Measurements from ENCODE around the gene CTNND2. TPM values are rescaled to one million over a fixed set of nuclear protein-coding genes. Genes with fewer than 3 reads are reported as not detected.

The CTNND2 gene
- polyA plus RNA-seq, 1 of the 3 experiments (the other 2 are of a cell fraction) = not detected

DNA sequence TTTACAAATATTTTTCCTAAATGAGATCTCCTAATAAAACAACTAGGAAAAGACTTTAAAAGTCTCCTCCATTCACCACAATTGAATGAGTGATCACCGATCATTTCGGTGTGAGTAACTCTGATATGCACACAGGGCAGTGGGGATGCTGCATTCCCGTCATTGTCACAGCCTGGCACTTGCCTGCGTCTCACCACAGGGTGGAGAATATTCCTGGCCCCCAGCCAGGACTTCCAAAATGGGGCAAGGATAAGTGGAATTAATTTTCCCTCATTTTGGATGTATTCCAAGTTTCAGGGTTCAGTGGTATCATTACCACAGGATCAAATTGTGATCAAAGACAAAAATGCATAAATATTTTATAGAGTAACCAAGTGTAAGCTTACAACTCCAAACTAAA, 107.1 kb downstream of the CTNND2 start (continued):
- TF ChIP-seq, protein P1, sequence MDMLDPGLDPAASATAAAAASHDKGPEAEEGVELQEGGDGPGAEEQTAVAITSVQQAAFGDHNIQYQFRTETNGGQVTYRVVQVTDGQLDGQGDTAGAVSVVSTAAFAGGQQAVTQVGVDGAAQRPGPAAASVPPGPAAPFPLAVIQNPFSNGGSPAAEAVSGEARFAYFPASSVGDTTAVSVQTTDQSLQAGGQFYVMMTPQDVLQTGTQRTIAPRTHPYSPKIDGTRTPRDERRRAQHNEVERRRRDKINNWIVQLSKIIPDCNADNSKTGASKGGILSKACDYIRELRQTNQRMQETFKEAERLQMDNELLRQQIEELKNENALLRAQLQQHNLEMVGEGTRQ (IDR thresholded peaks at IDR 0.05; ENCODE audit: borderline replicate concordance, low read depth, low read length) = no peak
- TF ChIP-seq FOXJ3 (CRISPR knock-in tag; IDR thresholded peaks at IDR 0.05) (no peak), CHD2 (IDR thresholded peaks at IDR 0.05; ENCODE audit: low read length, partially characterized antibody) (no peak)

DNA sequence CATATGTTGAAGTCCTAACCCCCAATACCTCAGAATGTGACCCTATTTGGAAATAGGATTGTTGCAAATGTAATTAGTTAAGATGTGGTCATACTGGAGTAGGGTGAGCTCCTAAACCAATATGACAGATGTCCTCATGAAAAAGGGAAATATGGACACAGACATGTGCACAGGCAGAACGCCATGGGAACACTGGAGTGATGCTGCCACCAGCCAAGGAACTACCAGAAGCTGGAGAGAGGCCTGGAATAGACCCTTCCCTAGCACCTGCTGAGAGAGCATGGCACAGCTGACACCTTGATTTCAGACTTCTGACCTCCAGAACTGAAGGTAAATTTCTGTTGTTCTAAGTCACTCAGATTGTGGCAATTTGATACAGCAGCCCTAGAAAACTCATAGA, 110.8 kb downstream of the CTNND2 start:
- Histone ChIP-seq H3K79me2 (ENCODE audit: insufficient read depth) (no peaks in the 10 kb centered on the region), H3K27ac (ENCODE audit: low read depth in 2 of 2, low read length in 1 of 2) (no peak overlapping the region), H3K27me3 (ENCODE audit: insufficient read depth) (no peaks in the 10 kb centered on the region; the same call in 1 of the 2 replicates), H2AFZ (ENCODE audit: low read depth) (no peak overlapping the region), H3K4me3 (ENCODE audit: low read depth in 2 of 2, low read length in 1 of 2) (no peak overlapping the region), H3K4me2 (no peak overlapping the region), H4K20me1 (ENCODE audit: insufficient read depth) (no peaks in the 10 kb centered on the region), H3K36me3 (replicated peaks in 1 of 2; ENCODE audit: control insufficient read depth in 1 of 2, insufficient read depth in 2 of 2, low read length in 1 of 2) (no peaks in the 10 kb centered on the region), H3K9me2 (no peaks in the 10 kb centered on the region), H3K9me3 (no peaks in the 10 kb centered on the region), H3F3A (replicated peaks; ENCODE audit: insufficient read depth) (no peaks in the 10 kb centered on the region), H3K4me1 (ENCODE audit: control insufficient read depth in 1 of 2, insufficient read depth in 2 of 2, low read depth in 1 of 2, low read length in 1 of 2) (no peaks in the 10 kb centered on the region), H3K9ac (no peak overlapping the region)
- DNase-seq = no peak
- ChIA-PET POLR2A (no interaction called here), CTCF (no interaction called here)
- no peak for TF ChIP-seq TAF1 (IDR thresholded peaks at IDR 0.05; ENCODE audit: borderline replicate concordance, low read depth, low read length)
- TF ChIP-seq, protein P1 (IDR thresholded peaks at IDR 0.05; ENCODE audit: borderline replicate concordance, low read depth, low read length) = no peak
- no peak for TF ChIP-seq RXRA (IDR thresholded peaks at IDR 0.05; ENCODE audit: borderline replicate concordance, low read depth)
- no peak for TF ChIP-seq SMC3 (IDR thresholded peaks at IDR 0.05; ENCODE audit: low read depth, low read length)
- no peak for TF ChIP-seq ELF1 (IDR thresholded peaks at IDR 0.05)
- TF ChIP-seq POLR2AphosphoS5 (IDR thresholded peaks at IDR 0.05; ENCODE audit: low read depth, low read length) = no peak
- no peak for TF ChIP-seq RFX5 (IDR thresholded peaks at IDR 0.05; ENCODE audit: low read length)
- TF ChIP-seq IRF3 (IDR thresholded peaks at IDR 0.05; ENCODE audit: low read depth, low read length) = no peak
- no peak for TF ChIP-seq MEF2A (IDR thresholded peaks at IDR 0.05; ENCODE audit: borderline replicate concordance, low read depth)
- TF ChIP-seq MXI1 (IDR thresholded peaks at IDR 0.05; ENCODE audit: low read depth, low read length) = no peak
- TF ChIP-seq YY1 (IDR thresholded peaks at IDR 0.05; ENCODE audit: low read depth) = no peak
- WGBS (ENCODE audit: low lambda C conversion rate) = 0% methylated on average over 1 of the region's 1 CpG

- H3K36me3 ChIP-seq (replicated peaks in 1 of 2; ENCODE audit: control insufficient read depth in 1 of 2, insufficient read depth in 2 of 2, low read length in 1 of 2) = no peaks in the 10 kb centered on the region
- H3K4me1 ChIP-seq (ENCODE audit: control insufficient read depth in 1 of 2, insufficient read depth in 2 of 2, low read depth in 1 of 2, low read length in 1 of 2) = no peaks in the 10 kb centered on the region
- ChIA-PET POLR2A (no interaction called here), CTCF (no interaction called here)
- 10% methylated on average over 3 of the region's 3 CpGs for WGBS (ENCODE audit: low lambda C conversion rate)
- H3F3A ChIP-seq (replicated peaks; ENCODE audit: insufficient read depth) = no peaks in the 10 kb centered on the region
- H4K20me1 ChIP-seq (ENCODE audit: insufficient read depth) = no peaks in the 10 kb centered on the region
- no peaks in the 10 kb centered on the region for H3K79me2 ChIP-seq (ENCODE audit: insufficient read depth)
- no peak overlapping the region for H2AFZ ChIP-seq (ENCODE audit: low read depth)
- no peak overlapping the region for H3K27ac ChIP-seq (ENCODE audit: low read depth in 2 of 2, low read length in 1 of 2)
- no peak overlapping the region for H3K4me3 ChIP-seq (ENCODE audit: low read depth in 2 of 2, low read length in 1 of 2)
- H3K9me2 ChIP-seq = no peaks in the 10 kb centered on the region
- no peak overlapping the region for H3K4me2 ChIP-seq
- no peaks in the 10 kb centered on the region; the same call in 1 of the 2 replicates for H3K27me3 ChIP-seq (ENCODE audit: insufficient read depth)
- no peaks in the 10 kb centered on the region for H3K9me3 ChIP-seq
- H3K9ac ChIP-seq = no peak overlapping the region
- DNase-seq = no peak
- TF ChIP-seq NFIC (IDR thresholded peaks at IDR 0.05; ENCODE audit: borderline replicate concordance) = no peak
- TF ChIP-seq EZH2phosphoT487 (IDR thresholded peaks at IDR 0.05; ENCODE audit: borderline replicate concordance, low read depth) = no peak
- no peak for TF ChIP-seq FOXJ3 (CRISPR knock-in tag; IDR thresholded peaks at IDR 0.05)
- no peak for TF ChIP-seq TEAD4 (IDR thresholded peaks at IDR 0.05; ENCODE audit: borderline replicate concordance, insufficient read depth)
- TF ChIP-seq, protein P2, sequence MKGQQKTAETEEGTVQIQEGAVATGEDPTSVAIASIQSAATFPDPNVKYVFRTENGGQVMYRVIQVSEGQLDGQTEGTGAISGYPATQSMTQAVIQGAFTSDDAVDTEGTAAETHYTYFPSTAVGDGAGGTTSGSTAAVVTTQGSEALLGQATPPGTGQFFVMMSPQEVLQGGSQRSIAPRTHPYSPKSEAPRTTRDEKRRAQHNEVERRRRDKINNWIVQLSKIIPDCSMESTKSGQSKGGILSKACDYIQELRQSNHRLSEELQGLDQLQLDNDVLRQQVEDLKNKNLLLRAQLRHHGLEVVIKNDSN (IDR thresholded peaks at IDR 0.05; ENCODE audit: borderline replicate concordance, low read depth) = no peak
- no peak for TF ChIP-seq MEF2A (IDR thresholded peaks at IDR 0.05; ENCODE audit: borderline replicate concordance, low read depth)
- TF ChIP-seq, protein P1 (IDR thresholded peaks at IDR 0.05; ENCODE audit: borderline replicate concordance, low read depth, low read length) = no peak
- no peak for TF ChIP-seq NRF1 (IDR thresholded peaks at IDR 0.05; ENCODE audit: low read depth, low read length)
- TF ChIP-seq SIN3A (IDR thresholded peaks at IDR 0.05; ENCODE audit: borderline replicate concordance, low read depth, low read length) = no peak
- TF ChIP-seq FOXM1 (IDR thresholded peaks at IDR 0.05; ENCODE audit: low read depth) = no peak
- no peak for TF ChIP-seq CHD2 (IDR thresholded peaks at IDR 0.05; ENCODE audit: low read length, partially characterized antibody)
- TF ChIP-seq GABPA (IDR thresholded peaks at IDR 0.05; ENCODE audit: low read depth) = no peak
- TF ChIP-seq SMC3 (IDR thresholded peaks at IDR 0.05; ENCODE audit: low read depth, low read length) = no peak
Observed at GRCh38 chr5:11792621-11793020, 111.6 kb downstream of the CTNND2 start.

All from SK-N-SH (cell line).